ENCODE results near the gene FRMD5.
A peak's percentile ranks its signal among the peaks of the same experiment; 100 is the strongest.
"Not testable (repeated sequence)": the region's sequence is repeated elsewhere in the genome, so short reads cannot be mapped to it uniquely, and the experiment has no call there.

The FRMD5 gene

DNA sequence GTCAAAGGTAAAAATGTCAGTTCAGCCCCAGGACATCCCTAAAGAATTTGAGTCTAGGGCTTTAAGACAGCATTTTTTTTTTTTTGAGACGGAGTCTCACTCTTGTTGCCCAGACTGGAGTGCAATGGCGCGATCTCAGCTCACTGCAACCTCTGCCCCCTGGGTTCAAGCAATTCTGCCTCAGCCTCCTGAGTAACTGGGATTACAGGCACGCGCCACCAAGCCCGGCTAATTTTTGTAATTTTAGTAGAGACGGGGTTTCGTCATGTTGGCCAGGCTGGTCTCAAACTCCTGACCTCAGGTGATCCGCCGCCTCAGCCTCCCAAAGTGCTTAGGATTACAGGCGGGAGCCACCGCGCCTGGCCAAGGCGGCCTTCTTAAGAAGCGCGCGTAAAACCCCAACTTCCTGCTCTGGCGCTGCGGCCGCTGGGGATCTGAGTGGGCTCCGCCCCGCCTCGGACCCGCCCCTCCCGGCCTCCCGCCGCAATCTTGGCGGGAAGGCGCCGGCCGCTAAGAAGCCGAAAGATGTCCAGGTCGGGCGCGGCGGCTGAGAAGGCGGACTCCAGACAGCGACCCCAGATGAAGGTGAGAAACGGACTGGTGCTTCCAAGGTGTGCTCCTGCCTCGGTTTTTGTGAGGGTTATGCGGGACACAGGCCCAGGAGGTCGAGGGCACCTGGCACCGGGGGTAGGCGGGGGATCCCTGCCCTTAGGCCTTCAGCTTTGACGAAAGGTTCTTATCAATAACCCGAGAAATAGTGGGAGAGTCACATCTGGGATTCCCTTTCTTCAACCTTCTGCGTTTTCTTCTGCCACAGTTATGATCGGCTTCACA lies 368.3 kb downstream of the FRMD5 start, which contains the start of gene WDR76:
TSS of gene WDR76 (plus strand) at position 495 of the 834 bp plus-strand sequence. CDS start at position 526, 31 bp downstream.
- DNase-seq: peak; percentile 60

GRCh38 chr15:43826029-43826507 lies 369.0 kb downstream of the FRMD5 start:
- DNase-seq: no peak

DNA sequence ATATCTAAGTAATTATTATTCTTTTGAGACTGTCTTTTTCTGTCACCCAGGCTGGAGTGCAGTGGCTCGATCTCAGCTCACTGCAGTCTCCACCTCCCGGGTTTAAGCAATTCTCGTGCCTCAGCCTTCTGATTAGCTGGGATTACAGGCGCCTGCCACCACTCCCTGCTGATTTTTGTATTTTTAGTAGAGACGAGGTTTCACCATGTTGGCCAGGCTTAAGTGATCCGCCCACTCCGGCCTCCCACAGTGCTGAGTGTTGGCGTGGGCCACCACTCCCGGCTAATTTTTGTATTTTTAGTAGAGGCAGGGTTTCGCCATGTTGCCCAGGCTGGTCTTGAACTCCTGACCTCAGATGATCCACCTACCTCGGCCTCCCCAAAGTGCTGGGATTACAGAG lies 369.8 kb downstream of the FRMD5 start:
- DNase-seq: not testable (repeated sequence)

DNA sequence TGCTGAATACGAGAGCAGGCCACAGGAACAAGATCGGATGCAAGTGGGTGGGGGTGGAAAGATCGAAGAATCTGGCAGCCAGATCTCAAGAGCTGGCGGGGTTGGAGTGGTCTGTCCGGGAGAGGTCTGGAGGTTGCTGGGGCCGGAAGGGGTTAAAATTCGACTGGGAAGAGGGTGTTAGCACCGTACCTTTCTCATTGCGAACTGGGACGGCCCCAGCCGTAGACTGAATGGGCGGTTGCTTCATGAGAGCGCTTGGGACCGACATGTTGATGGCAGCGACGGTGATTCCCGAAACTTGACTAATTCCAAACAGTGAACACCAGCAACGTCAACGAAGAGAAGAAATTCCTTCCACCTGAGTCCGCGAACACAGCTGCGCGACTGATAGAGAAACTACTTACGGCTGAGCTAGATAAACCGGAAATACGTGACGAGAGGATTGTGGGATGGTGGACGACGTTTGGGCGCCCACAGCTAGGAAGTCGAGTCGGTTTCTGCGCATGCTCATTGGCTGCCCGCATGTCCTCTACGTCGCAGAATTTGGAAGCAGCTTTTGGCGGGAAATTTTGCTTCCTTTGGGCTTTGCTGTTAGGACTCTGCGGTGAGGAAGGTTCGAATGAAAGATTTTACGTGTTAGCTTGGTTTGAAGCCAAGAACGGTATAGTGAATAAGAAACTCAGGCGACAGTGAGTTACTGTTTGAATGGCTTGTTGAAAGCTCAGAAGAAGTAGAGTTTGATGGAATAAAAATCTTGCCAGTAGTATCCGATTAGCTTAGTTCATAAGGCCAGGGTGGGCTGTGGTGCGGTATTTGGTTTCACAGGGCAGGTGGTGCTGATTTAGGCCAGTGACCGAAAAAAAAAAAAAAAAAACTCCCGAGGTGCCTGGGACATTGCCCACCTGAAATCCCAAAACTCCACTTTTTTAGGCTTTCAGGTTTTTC lies 370.5 kb downstream of the FRMD5 start, which contains the start of gene MFAP1:
TSS of gene MFAP1 (minus strand) at position 389 of the 945 bp plus-strand sequence. CDS start at position 268, 121 bp downstream.
- peak; percentile 21 for DNase-seq

DNA sequence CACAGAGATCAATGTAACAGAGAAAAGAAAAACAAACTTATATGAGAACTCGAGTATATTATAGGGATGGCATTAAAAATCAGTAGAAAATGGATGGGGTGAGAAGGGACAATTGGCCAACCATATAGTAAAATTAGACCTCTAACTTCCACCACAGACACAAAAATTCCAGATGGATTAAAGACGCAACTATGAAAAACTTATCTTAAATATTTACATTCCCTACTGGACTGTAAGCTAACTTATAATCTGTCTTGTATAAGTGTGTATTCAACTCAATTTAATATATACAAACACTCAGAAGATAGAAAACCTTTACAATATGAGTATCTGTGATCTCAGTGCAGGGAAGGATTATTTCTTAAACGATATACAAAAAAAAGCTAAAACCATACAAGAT lies 373.6 kb downstream of the FRMD5 start:
- DNase-seq: no peak

All from activated gamma-delta T cell (primary cell).